ENCODE results near the gene ZNF682.
"Not testable (repeated sequence)": the region's sequence is repeated elsewhere in the genome, so short reads cannot be mapped to it uniquely, and the experiment has no call there.

The ZNF682 gene

DNA sequence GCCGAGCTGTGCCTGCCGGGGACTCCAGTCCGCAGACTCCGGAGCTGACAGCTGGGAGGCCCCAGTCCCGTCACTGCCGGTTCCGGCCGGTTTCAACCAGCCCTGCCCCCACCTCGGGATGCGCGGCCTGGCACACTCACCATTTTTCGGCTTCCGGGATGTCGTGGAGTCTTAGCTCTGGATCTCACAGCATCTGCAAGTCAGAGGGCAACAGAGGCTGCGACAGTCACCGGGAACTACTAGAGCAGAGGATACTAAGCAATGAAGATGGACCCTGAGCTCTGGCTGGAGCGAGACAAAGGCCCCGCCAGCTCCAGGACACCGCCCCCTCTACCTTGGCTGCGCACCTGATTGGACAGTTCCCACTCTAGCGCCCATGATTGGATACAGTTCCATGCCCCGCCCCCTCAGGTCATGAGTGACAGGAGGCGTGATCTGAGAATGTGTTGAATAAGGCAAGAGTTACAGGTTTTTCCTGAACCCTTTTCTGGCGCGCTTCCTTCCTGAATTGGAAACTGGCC, at the start of gene ZNF682:
Gene ZNF682, minus strand, starts transcription at position 303 of the 521 bp plus-strand sequence. Its CDS starts 160 bp downstream, at position 143.
- peak; percentile 87 for DNase-seq

DNA sequence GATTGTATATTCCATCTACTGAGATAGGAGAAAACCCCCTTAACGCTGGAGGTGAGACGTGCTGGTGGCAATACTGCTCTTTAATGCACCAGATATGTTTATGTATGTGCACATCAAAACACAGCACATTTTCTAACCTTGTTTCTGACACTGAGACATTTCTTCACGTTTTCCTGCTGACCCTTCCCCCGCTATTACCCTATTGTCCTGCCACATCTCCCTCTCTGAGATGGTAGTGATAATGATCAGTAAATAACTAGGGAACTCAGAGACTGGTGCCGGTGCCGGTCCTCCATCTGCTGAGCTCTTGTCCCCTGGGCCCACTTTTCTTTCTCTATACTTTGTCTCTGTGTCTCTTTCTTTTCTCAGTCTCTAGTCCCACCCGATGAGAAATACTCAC, 43.6 kb upstream of the ZNF682 start:
- DNase-seq = not testable (repeated sequence)

DNA sequence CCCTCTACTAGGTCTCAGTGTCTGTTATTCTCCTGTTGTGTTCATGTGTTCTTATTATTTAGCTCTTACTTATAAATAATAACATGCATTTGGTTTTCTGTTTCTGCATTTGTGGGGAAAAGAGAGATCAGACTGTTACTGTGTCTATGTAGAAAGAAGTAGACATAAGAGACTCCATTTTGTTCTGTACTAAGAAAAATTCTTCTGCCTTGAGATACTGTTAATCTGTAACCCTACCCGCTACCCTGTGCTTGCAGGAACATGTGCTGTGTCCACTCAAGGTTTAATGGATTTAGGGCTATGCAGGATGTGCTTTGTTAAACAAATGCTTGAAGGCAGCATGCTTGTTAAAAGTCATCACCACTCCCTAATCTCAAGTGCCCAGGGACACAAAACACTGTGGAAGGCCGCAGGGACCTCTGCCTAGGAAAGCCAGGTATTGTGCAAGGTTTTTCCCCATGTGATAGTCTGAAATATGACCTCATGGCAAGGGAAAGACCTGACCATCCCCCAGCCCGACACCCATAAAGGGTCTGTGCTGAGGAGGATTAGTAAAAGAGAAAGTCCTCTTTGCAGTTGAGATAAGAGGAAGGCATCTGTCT, 43.0 kb upstream of the ZNF682 start:
- DNase-seq = not testable (repeated sequence)

DNA sequence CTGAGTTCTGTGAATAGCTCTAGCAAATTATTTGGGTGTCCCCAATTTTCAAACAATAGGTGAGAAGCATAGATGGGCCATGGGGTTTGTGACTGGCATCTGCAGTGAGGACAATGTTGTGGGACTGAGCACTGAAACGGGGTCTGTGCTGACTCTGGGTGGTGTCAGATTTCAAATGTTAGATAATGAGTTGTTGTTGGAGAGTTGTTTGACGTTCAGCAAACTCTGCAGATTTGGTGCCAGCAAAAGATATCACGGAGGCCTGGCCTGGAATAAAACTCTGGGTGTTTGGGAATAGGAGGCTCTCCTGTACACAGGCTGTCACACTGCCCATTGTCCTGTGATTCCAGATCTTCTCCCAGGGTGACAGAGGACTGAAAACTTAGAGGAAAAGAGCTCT, 41.4 kb upstream of the ZNF682 start:
- no peak for DNase-seq

DNA sequence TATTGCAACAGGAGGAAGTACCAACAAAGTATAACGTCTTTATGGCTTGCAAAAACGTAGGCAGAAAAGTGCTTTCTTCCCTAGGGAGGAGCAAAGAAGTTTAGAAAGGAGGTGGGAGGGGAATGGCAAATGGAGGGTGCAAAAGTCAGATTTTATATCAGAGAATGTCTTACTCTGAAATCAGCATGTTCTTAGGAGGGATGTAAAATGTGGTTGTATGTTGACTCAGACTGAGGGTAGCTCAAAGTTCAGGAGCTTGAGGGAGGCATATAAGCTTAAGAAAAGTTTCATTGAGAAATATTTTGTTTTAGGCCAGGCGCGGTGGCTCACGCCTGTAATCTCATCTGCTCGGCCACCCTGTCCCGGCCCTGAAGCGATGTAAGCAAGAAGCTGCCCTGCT, 40.2 kb upstream of the ZNF682 start:
- DNase-seq = no peak

DNA sequence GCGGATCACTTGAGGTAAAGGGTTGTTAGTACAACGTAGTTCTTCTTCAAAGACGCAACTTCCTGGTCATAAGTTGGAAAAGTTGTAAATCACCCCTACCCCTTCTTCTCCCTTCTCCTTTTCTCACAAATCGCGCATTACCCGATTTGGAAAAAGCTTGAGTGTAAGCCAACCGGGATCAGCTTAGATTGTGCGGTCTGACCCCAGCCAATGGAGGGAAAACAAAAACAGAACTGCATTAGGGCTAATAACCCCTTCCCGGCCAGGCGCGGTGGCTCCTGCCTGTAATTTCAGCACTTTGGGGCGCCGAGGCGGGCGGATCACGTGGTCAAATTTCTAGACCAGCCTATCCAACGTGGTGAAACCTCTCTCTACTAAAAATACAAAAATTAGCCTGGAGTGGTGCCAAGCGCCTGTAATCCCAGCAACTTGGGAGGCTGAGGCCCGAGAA, 39.3 kb upstream of the ZNF682 start:
- DNase-seq = no peak

DNA sequence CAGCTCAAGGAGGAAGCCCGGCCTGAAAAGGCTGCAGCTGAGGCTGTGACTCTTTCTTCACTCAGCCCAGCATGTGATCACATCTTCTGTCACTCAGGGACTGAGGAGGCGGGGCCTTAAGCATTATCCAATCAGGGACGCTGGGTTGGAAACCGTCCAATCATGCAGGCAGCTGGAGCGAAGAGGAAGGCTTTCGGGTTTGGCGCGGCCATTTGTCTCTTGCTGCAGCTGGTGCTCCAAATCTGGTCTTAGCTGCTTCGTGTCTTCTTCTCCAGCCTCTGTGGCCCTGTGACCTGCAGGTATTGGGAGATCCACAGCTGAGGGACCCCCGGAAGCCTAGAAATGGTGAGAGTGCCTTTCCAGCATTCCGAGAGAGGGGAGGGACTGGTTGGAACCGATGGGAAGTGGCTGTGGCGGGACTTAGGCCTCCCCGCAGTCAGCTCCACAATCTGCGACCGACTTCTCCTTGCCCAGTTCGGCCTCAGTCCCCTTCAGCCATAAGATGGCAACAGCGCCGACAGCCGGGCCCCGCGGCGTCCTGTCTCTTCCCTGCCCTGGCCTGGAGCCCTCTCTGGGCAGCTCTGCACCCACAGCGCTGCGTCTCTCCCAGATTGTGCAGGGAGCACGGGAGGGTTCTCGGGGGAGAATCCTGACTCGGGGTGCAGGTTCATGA, 38.6 kb upstream of the ZNF682 start, which contains the start of gene ZNF90:
Gene ZNF90, plus strand, starts transcription at position 210 of the 673 bp plus-strand sequence. Its CDS starts 133 bp downstream, at position 343.
- peak; percentile 71 for DNase-seq

DNA sequence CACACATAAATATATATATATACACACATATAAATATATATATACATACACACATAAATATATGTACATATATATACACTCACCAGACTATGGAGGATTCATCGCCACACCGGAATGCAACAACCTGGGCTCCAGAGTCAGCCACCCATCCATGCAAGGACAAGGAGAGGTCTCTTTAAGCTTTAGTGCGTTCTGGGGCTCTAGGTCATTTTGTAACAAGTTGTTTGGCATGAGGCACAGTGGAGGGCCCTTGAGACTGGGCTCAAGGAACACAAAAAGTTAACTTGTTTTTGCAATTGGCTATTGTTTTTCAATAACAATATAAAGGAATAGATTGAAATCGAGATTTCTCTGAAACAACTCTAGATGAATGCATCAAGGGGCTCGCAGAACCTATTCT, 33.6 kb upstream of the ZNF682 start:
- no peak for DNase-seq

DNA sequence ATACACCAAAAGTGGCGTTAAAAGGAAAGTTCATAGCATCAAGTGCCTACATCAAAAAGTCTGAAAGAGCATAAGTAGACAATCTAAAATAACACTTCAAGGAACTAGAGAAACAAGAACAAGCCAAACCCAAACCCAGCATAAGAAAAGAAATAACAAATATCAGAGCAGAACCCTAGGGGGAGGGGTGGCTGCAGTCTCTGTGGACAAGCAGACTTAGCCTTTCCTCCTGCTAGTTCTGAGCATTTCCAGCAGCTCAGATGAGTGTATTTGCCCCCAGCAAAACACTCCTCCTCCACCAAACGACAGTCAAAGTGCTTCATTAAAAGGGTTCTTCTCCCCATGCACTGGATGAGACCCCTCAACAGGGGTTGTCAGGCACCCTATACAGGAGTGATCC, 31.4 kb upstream of the ZNF682 start:
- DNase-seq = no peak

DNA sequence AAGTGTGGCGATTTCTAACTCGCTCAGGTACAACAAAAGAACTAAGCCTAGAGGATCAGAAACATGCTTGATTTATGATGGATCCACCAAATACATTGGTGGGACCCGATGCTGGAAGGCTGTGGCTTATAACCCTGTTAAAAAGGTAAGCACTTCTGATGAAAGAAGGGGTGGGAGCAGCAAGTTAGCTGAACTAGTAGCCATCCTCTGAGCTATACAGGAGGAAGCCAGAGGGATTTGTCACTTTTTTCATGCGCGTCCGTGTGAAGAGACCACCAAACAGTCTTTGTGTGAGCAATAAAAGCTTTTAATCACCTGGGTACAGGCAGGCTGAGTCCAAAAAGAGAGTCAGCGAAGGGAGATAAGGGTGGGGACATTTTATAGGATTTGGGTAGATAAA, 29.3 kb upstream of the ZNF682 start:
- not testable (repeated sequence) for DNase-seq

DNA sequence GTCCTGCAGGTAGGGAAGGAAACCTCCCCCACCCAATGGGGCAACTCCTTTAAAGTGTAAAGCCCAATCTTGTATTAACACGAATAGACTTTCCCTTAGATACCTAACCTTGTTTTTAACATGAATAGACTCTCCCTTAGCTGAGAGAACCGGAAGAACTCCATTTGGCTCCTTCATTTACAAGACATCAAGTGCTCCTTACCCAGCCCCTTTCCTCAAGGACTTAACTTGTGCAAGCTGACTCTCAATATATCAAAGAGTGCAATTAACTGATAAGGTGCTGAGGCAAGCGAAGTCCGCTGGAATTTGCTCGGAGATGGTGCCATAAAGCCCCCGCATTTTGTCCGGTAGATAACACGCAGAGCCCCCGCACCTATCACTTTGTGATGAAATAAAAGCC, 28.6 kb upstream of the ZNF682 start:
- DNase-seq = no peak

DNA sequence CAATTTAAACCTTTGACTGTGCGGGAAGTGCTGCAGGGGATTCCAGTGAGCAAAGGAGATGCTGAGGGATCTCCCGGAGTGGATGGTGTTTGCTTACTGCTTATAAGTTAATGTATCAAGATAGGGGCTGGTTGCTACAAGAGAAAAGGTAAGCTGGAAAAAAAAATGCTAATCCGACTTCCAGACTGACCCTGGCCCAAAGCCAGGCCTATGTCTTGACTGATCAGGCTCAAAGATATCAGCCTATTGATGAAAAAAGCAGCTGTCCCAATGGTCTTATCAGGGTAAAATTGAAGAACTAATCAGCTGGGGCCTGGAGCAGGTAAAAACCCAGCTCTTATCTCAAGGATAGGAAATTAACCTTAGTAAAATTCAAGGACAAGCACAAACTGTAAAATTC, 27.6 kb upstream of the ZNF682 start:
- no peak for DNase-seq

DNA sequence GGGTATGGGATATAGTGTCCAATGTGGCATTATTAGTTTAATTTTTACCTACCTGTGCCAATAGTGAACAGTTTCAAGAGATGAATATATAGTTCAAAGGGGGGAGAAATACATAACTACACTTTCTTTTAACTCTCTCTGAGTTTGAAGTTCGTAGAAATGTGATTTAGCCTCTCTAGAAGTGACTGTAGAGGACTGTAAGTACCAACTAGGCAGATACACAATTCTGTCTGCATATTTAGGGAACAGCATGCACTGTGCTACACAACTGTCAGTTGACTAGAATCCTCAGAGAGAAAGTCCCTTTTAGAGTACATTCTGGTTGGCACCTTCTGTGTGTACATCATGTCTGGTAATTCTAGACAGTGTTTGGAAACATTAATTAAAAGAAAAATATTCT, 21.0 kb upstream of the ZNF682 start:
- DNase-seq = no peak

DNA sequence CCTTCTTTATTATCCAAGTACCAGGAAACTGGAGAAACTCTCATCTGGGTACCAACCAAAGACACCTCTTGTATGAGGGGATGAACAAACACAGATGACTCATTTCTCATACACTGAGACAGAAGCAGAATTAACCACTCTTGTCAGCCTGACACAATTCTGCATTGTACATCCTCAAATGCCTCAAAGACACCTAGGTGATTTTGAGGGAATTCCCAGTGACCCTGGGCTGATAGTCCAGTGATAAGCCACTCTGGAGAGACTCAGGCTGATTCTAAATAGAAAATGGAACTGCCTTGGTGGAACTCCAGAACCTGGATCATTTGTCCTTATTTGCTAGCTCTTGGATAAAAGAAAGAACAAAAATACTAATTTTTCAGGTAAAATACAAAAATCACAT, 19.4 kb upstream of the ZNF682 start:
- not testable (repeated sequence) for DNase-seq

DNA sequence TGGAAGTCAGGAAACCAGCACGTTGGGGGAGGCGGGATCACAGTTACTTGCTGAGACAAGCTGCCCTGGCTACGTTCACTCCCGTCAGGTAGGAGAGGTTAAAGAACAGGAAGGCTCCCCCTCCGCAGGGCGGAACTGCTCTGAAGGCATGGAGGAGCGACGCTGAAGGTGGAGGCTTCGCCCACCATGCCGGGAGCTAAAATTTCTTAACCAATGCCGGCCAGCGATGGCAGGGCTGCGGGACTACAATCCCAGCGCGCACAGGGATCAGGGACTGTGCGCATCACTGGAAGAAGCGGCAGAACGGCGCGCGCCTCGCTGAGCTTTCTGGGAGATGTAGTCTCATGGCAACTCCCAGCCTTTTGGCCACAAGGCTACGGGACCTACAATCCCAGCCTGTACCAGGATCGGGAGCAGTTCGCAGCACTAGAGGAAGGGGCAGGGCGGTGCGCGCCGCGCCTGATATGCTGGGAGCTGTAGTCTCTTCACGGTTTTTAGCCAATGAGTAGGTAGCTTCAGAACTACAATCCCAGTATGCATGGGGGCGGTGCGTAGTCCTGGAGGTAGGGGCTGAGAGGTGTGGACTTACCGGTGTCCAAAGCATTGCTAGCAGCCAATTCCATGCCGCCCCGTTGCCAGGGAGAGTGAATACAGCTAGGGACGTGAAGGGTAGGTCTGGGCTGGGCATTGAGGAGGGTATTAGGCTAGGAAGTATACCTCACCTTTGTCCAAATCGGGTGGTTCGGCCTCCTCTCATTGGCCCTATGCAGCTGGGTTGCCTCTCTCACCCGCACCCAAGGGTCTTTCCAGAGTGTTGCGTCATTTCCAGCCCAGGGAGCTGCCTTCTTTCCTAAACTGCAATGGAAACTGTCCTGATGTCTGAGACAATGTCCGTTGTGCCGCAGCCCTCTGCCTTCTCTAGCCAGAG, 12.8 kb upstream of the ZNF682 start:
- DNase-seq = peak; percentile 84

DNA sequence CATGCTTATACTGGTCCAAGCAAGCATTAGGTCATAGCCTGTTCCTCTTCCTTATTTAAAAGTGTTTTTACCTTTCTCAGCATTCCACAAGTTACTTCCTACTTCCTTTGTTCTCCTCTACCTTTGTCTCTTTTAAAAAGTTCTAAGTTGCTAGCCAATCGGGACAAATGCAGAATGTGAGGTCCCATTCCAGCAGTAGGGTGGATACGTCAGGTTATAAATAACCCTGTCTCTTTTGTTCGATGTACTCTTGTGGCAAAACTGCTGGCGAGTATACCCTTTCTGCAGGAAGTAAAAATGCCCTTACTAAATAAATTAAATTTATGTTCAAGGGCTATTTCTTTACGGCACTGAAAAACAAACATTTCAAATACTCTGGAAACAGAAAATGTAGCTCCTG, 6.4 kb upstream of the ZNF682 start:
- not testable (repeated sequence) for DNase-seq

DNA sequence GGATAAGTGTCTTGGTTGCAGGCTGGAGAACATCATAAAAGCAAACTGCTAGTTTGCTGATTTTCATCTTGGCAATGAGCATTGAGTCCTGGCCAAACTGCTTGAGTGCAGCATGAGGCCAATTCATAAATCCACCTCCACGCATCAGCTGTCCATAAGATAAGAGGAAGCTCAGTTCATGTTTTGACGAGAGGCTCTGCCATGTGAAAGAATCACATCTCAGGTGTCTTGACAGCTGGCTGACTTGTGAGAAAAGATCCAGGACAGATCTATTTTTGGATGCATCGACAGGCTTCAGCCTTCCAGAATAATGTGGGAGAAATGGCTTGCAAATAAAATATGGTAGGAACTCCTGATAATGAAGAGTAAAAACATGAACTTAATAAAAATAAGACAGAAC, 5.4 kb upstream of the ZNF682 start:
- DNase-seq = no peak

DNA sequence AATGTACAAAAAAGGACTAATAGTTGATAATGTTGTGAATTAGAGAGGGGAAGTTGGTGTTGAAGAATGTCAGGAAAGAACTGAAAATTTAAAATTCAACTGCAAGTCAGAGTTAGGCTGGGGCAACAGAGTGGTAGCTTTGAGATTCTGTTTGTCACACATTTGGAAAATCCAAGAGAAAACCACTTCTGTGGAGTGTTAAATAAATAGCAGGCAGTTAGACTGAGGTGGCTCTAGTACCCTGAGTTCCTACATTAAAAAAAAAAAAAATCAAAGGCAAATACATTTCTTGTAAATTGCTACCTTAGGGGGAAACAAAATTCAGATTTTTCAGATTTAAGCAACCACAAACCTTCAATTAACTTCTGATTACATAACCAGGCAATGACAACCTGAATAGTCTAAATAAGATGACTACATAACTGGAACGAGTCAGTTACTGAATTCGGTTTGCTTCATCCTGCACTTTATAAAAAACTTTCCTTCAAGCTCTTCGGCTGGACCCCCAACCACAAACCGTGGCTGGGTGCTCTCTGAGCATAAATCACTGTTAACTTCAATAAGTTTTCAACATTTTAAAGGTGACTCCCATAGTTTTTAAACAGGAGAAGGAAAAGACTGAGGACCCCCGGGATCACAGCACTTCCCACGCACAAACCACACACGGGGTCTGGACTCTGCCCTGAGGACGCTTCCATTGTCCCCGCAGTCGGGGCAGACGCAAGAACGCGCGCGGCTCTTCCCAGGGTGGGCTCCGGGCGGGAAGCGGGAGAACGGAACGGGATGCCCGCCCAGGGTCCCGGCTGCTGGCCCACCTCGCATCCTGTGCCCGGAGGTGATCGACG, 725 bp downstream of the ZNF682 start:
- DNase-seq = no peak

DNA sequence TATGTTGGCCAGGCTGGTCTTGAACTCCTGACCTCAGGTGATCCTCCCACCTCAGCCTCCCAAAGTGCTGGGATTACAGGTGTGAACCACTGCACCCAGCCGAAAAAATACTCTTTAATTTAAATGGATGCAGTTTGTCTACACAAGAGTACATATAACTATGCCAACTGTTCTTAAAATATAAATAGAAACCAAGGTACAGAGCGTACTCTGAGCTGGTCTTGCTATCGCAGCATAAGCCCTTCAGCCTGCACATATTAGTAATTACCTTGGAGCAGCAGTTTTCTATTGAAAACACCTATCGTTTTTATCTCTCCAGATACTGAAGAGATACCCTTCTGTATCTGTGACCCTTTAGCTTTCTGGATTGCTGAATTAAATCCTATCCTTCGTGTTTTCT, 3.4 kb downstream of the ZNF682 start:
- DNase-seq = no peak

DNA sequence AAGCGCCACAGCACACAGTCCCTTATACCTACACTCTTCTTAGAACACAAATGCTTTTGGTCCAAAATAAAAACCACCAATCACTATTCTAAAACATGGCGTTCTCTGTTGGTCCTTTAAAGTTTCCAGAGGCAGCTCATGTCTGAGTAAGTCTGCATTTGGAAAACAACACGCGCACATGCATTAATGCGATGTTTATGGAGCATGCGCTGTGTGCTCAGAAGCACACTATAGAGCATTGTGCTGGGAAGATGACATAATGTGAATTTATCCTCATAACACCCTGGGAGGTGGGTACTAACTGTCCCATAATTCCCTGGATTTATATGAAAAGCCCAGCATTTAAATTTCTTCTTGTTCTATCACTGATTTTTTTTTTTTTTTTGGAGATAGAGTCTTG, 10.7 kb downstream of the ZNF682 start:
- no peak for DNase-seq

DNA sequence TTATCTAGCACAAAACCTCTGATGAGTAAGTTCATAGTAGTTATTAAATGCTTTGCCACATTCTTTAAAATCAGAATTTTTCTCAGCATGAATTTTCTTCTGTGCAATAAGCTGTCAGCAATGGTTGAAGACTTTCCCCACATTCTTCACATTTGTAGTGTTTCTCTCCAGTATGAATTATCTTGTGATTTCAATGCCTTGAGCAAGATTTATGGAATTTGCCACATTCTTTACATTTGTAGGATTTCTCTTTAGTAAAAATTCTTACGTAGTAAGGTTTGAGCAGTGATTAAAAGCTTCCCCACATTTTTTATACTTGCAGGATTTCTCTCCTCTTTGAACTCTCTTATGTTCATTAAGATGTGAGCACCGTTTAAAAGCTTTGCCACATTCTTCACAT, 33.6 kb downstream of the ZNF682 start:
- no peak for DNase-seq

DNA sequence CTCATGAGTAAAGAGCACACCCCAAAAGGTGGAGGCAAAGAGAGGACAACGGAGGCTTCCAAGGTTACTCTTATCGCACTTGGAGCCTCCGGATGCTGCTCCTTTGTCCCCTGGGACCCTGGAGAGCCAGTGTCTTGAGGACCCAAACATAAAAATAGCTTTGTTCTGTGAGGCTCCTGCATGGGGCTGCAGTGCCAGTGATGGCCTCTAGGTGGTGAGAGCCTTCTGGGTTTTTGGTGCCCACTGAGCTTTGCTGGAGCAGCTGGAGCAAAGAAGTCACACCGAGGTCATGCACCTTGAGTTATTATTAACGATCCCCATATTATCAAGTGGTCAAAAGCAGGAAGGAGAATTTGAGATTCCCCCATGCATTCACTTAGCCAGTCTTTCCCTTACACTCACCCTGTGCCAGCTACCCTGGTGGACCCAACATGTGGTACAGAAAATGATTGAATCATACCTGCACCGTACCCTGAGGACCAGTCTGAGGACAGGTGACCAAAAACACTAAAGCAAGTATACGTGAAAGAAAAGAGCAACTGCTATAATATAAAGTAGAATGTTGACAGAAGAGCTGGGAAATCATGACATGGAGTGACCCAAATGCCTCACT, 41.5 kb downstream of the ZNF682 start:
- DNase-seq = no peak
